CD4-positive, alpha-beta T cell treated with Interleukin-4 for 1 hour (primary cell): Measurements from ENCODE around the gene ZFYVE21.

Source experiments
- DNase-seq, 2 donors: peaks; one replicate each; pipeline ENCODE4 v3.0.0-alpha.2; 2020 to 2022

Gene ZFYVE21

DNA sequence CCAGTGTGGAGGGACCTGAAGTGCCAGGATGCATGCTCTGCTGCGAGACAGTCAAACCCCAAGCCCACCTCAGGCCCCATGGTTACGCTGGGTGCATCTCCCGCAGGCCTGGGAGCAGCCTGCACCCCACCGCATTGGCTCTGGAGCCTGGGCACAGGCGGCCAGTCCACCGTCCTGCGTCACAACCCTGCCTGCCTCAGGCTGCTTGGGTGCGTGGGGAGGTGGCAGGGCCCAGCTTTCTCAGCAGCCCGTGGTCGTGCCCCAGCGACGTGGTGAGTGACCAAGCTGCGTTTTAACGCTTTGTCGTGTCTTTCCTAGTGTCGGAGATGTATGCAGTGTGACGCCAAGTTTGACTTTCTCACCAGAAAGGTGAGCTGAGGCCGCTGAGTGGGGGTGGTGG lies 10.9 kb downstream of the ZFYVE21 start:
- DNase-seq, result no peak

DNA sequence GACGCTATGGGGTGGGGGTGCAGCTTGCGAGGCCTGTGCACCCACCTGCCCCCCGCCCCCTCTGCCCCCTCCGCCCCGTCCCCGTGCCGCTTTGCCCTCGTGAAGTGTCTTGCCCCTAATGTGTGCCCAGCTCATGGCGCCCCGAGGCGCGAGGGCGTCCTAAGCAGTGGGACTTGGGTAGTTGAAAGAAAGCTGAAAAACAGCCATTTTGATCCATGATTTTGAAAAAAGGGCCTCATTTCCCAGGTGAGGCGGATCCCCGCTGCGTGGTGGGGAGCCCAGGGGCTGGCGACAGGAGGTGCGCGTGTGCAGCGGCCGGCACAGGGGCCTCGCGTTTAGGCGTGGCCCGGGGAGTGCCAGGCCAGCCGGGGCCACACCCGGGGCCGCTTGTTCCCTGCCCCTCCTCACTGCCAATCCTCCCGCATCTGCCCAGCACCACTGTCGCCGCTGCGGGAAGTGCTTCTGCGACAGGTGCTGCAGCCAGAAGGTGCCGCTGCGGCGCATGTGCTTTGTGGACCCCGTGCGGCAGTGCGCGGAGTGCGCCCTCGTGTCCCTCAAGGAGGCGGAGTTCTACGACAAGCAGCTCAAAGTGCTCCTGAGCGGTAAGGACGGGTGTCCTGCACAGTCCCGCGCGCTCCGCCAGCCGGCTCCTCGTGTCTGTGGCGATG lies 11.8 kb downstream of the ZFYVE21 start:
- no peak for DNase-seq

GRCh38 chr14:103728141-103728540 lies 12.5 kb downstream of the ZFYVE21 start:
- no peak for DNase-seq

DNA sequence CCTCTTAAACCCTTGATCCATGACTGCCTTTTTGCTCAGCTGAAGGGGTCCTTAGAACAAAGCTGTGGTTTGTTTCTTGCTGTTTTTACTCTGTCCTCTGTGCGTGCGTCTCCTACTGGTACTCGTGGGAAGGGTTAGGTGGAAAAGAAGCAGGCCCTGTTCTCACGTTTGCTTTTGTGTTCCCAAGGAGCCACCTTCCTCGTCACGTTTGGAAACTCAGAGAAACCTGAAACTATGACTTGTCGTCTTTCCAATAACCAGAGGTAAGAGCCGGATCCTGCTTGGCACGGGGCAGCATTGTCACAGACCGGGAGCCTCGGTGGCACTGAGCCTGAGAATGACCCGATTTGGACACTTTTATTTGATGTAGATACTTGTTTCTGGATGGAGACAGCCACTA lies 13.1 kb downstream of the ZFYVE21 start:
- no peak for DNase-seq

- no peak for DNase-seq
Observed at GRCh38 chr14:103729496-103730448, 14.2 kb downstream of the ZFYVE21 start.

- no peak for DNase-seq
Observed at GRCh38 chr14:103730490-103731035, 15.0 kb downstream of the ZFYVE21 start.

DNA sequence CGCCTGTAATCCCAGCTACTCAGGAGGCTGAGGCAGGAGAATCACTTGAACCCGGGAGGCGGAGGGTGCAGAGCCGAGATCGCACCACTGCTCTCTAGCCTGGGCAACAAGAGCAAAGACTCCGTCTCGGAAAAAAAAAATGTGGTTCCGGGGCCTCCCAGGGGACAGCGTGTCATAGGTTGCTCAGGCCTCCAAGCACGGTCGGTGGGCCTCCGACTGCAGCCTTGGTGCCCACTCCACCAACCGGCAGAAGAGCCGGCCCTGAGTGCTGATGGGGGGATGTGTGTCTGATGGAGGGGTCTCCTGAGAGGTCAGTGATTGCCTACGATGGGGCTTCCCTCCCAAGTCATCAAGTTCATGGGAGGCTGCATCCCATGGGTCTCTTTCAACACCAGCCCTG lies 15.9 kb downstream of the ZFYVE21 start:
- DNase-seq, result no peak

- no peak for DNase-seq
Observed at GRCh38 chr14:103731916-103732867, 16.6 kb downstream of the ZFYVE21 start.

DNA sequence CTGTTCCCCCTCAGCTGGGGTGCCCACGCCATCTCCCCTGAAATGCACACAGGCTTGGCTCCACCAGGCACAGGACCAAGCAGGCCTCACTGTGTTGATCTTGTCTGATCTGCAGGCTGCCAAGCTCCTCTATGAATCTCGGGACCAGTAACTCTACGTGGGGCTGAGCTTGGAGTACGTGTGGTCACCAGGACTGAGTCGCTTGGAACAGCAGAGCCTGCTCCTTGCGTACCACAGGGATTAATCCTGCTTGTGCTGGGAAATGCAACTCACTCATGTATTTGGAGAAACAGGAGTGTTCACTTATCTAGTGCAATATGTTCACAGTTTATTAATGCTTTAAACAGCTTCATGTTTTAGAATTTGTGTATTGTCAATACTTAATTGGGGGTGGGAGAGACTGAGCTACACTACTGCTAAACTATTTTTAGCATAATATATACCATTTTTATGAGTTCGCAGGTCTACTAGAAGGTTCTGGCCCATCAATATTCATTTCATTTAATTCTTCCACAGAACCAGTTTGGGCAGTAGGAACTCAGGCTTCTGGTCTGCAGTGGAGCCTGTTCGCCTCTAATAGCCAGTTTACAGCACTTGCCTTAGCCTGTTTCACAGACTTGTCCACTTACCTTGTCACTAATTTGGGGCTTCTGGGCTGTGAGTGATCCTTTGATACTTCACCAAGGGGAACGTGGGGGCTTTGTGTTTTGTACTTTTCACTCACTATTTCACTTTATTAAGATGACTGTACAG lies 17.4 kb downstream of the ZFYVE21 start:
- DNase-seq, result no peak

DNA sequence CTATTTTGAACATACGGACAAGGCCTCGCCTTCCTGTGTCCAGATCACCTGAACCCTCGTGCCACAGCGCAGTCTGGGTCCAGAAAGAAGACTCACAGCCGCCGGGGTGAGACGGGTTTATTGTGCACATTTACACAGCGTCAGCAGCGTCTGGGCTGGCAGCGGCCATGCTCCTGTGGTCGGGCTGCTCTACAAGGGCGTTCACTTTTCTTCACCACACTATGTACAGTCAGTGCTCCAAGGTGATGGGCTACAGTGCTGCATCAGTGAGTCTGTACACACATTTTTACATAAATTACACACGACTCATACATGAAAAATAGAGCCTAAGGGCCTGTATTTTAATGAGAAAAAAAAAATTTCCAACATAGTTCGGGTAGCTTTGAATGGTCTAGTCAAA lies 18.0 kb downstream of the ZFYVE21 start:
- DNase-seq, result no peak

GRCh38 chr14:103734081-103734888 lies 18.7 kb downstream of the ZFYVE21 start:
- DNase-seq, result no peak

GRCh38 chr14:103735022-103735421 lies 19.4 kb downstream of the ZFYVE21 start:
- DNase-seq, result no peak

DNA sequence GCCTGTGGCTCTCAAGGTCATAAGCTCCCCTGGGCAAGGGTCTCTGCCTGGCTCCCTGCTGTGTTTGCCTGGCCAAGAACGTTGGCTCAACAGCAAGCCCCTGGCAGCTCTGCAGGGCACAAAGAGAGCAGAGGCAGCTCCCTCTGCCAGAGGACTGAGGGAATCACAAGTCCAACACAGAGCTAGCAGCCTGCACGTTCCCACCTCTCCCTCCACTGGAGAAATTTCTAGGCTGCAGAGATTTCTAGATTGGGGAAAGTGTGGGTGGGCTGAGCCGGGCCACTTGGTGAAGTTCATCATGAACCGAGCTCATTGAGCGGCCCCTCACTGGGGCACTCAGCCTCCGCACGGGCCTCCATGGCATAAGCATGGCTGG lies 19.8 kb downstream of the ZFYVE21 start:
- DNase-seq, result no peak

- DNase-seq, result no peak
Observed at GRCh38 chr14:103735815-103736545, 20.4 kb downstream of the ZFYVE21 start.

GRCh38 chr14:103736546-103737431 lies 21.2 kb downstream of the ZFYVE21 start:
- DNase-seq, result no peak

GRCh38 chr14:103737432-103738045 lies 21.9 kb downstream of the ZFYVE21 start:
- no peak for DNase-seq

- no peak for DNase-seq
Observed at GRCh38 chr14:103738166-103738565, 22.6 kb downstream of the ZFYVE21 start.

DNA sequence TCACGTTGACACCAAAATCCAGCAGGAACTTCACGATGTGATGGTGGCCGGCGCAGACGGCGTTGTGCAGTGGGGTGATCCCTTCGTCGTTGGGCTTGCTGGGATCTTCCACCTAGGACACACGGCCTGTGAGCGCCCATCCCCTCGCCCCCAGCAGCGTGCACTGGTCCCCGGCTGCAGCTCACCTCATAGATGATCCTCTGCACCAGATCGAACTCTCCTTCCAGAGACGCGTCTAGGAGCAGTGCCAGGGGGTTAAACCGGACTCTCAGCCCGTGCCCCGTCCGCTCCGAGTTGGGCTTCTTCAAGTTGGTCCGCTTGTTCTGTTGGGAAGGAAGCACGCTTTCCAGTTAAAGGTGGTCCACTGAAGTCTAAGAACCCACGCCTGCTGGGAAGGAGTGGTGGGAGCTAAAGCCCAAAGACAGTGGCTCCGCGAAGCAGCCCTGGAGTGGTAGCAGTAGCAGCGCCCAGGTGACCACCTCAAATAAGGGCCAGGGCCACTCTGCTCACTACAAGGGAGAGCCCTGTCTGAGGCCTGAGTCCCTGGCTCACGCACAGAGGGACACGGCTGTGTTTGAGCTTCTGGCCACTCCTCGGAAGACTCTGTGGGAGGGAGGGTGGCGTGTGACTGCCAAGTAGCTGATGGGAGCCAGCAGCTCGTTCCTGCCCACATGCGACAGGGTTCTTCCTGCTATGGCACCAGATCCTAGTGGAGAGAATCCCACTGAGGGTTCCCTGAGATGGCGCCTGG lies 23.3 kb downstream of the ZFYVE21 start:
- DNase-seq, result no peak
